ENCODE data around the gene GP1BB. TPM values are rescaled to one million over a fixed set of nuclear protein-coding genes. Genes with fewer than 3 reads are reported as not detected.

Gene GP1BB
- total RNA-seq, 1 donor from 2014 or later, result 0.95 TPM

GRCh38 chr22:19740586-19740985 lies 17.2 kb downstream of the GP1BB start:
- Histone ChIP-seq H3K4me1 (ENCODE audit: insufficient read depth, low read length) (no peaks in the 10 kb centered on the region), H3K4me2 (ENCODE audit: low read length) (no peak overlapping the region), H2AFZ (ENCODE audit: low read depth, low read length) (no peak overlapping the region), H3K9me3 (ENCODE audit: insufficient read depth, low read depth, low read length) (no peaks in the 10 kb centered on the region), H3K27me3 (ENCODE audit: insufficient read depth, low read length) (no peaks in the 10 kb centered on the region), H3K79me2 (ENCODE audit: insufficient read depth, low read length) (no peaks in the 10 kb centered on the region), H4K20me1 (ENCODE audit: insufficient read depth, low read length) (no peaks in the 10 kb centered on the region), H3K9ac (ENCODE audit: low read length) (no peak overlapping the region), H3K27ac (ENCODE audit: low read depth, low read length) (no peak overlapping the region), H3K36me3 (ENCODE audit: insufficient read depth, low read length) (no peaks in the 10 kb centered on the region), H3K4me3 (ENCODE audit: insufficient read depth, low read depth, low read length) (no peak overlapping the region)
- peaks cover 12% of the 10 kb centered on the region for H3K27me3 Mint-ChIP-seq (ENCODE audit: low read depth, unreplicated experiment)
- H3K36me3 Mint-ChIP-seq (ENCODE audit: low read depth, unreplicated experiment), result no peaks in the 10 kb centered on the region
- H3K4me1 Mint-ChIP-seq (ENCODE audit: low read depth, unreplicated experiment), result no peaks in the 10 kb centered on the region
- no peak overlapping the region for H3K27ac Mint-ChIP-seq (ENCODE audit: unreplicated experiment)
- TF ChIP-seq CTCF (IDR thresholded peaks at IDR 0.05; ENCODE audit: insufficient read depth, low read depth, low read length), result no peak
- TF ChIP-seq EZH2 (IDR thresholded peaks at IDR 0.05; ENCODE audit: insufficient read depth, low read length), result no peak
- H3K9me3 Mint-ChIP-seq (ENCODE audit: unreplicated experiment), result no peaks in the 10 kb centered on the region
- DNase-seq (ENCODE audit: low read depth), result no peak
- FAIRE-seq, result no peak
- no peak overlapping the region for H3K4me3 Mint-ChIP-seq (ENCODE audit: unreplicated experiment)

GRCh38 chr22:19741053-19741452 lies 17.7 kb downstream of the GP1BB start:
- Mint-ChIP-seq H3K36me3 (ENCODE audit: low read depth, unreplicated experiment) (no peaks in the 10 kb centered on the region), H3K27me3 (ENCODE audit: low read depth, unreplicated experiment) (peaks cover 10% of the 10 kb centered on the region), H3K9me3 (ENCODE audit: unreplicated experiment) (no peaks in the 10 kb centered on the region), H3K27ac (ENCODE audit: unreplicated experiment) (no peak overlapping the region), H3K4me3 (ENCODE audit: unreplicated experiment) (no peak overlapping the region), H3K4me1 (ENCODE audit: low read depth, unreplicated experiment) (no peaks in the 10 kb centered on the region)
- H4K20me1 ChIP-seq (ENCODE audit: insufficient read depth, low read length), result no peaks in the 10 kb centered on the region
- H3K9me3 ChIP-seq (ENCODE audit: insufficient read depth, low read depth, low read length), result no peaks in the 10 kb centered on the region
- H3K4me1 ChIP-seq (ENCODE audit: insufficient read depth, low read length), result no peaks in the 10 kb centered on the region
- no peak for TF ChIP-seq EZH2 (IDR thresholded peaks at IDR 0.05; ENCODE audit: insufficient read depth, low read length)
- no peak for TF ChIP-seq CTCF (IDR thresholded peaks at IDR 0.05; ENCODE audit: insufficient read depth, low read depth, low read length)
- no peak overlapping the region for H3K9ac ChIP-seq (ENCODE audit: low read length)
- H3K27me3 ChIP-seq (ENCODE audit: insufficient read depth, low read length), result no peaks in the 10 kb centered on the region
- no peak overlapping the region for H3K4me3 ChIP-seq (ENCODE audit: insufficient read depth, low read depth, low read length)
- no peaks in the 10 kb centered on the region for H3K36me3 ChIP-seq (ENCODE audit: insufficient read depth, low read length)
- FAIRE-seq, result no peak
- no peak for DNase-seq (ENCODE audit: low read depth)
- H2AFZ ChIP-seq (ENCODE audit: low read depth, low read length), result no peak overlapping the region
- no peak overlapping the region for H3K4me2 ChIP-seq (ENCODE audit: low read length)
- H3K27ac ChIP-seq (ENCODE audit: low read depth, low read length), result no peak overlapping the region
- H3K79me2 ChIP-seq (ENCODE audit: insufficient read depth, low read length), result no peaks in the 10 kb centered on the region

- DNase-seq (ENCODE audit: low read depth), result no peak
- H3K79me2 ChIP-seq (ENCODE audit: insufficient read depth, low read length), result no peaks in the 10 kb centered on the region
- H3K27ac ChIP-seq (ENCODE audit: low read depth, low read length), result no peak overlapping the region
- no peak for TF ChIP-seq CTCF (IDR thresholded peaks at IDR 0.05; ENCODE audit: insufficient read depth, low read depth, low read length)
- TF ChIP-seq EZH2 (IDR thresholded peaks at IDR 0.05; ENCODE audit: insufficient read depth, low read length), result no peak
- no peaks in the 10 kb centered on the region for H3K36me3 Mint-ChIP-seq (ENCODE audit: low read depth, unreplicated experiment)
- no peak for FAIRE-seq
- no peaks in the 10 kb centered on the region for H3K4me1 Mint-ChIP-seq (ENCODE audit: low read depth, unreplicated experiment)
- H3K4me3 Mint-ChIP-seq (ENCODE audit: unreplicated experiment), result no peak overlapping the region
- H3K4me1 ChIP-seq (ENCODE audit: insufficient read depth, low read length), result no peaks in the 10 kb centered on the region
- H4K20me1 ChIP-seq (ENCODE audit: insufficient read depth, low read length), result no peaks in the 10 kb centered on the region
- H3K27me3 ChIP-seq (ENCODE audit: insufficient read depth, low read length), result no peaks in the 10 kb centered on the region
- H3K27me3 Mint-ChIP-seq (ENCODE audit: low read depth, unreplicated experiment), result peaks cover 10% of the 10 kb centered on the region
- H3K4me2 ChIP-seq (ENCODE audit: low read length), result no peak overlapping the region
- H2AFZ ChIP-seq (ENCODE audit: low read depth, low read length), result no peak overlapping the region
- H3K27ac Mint-ChIP-seq (ENCODE audit: unreplicated experiment), result no peak overlapping the region
- no peak overlapping the region for H3K4me3 ChIP-seq (ENCODE audit: insufficient read depth, low read depth, low read length)
- H3K9me3 Mint-ChIP-seq (ENCODE audit: unreplicated experiment), result no peaks in the 10 kb centered on the region
- no peak overlapping the region for H3K9ac ChIP-seq (ENCODE audit: low read length)
- H3K36me3 ChIP-seq (ENCODE audit: insufficient read depth, low read length), result no peaks in the 10 kb centered on the region
- H3K9me3 ChIP-seq (ENCODE audit: insufficient read depth, low read depth, low read length), result no peaks in the 10 kb centered on the region
Observed at GRCh38 chr22:19742160-19743066, 19.1 kb downstream of the GP1BB start.

Measured in astrocyte (in vitro differentiated cells and primary cell).